IPS-20b (cell line): ENCODE measurements around the gene MED31.

ENCODE experiments used
- H3K27ac ChIP-seq: one replicate; pipeline ENCODE4 v1.5.1; 2013; ENCODE audit warnings: low read length
- H3K27me3 ChIP-seq: 2 replicates; pipeline ENCODE4 v1.6.1; 2013; ENCODE audit warnings: mild to moderate bottlenecking, low read length, inconsistent platforms; ENCODE audit not compliant: insufficient read depth
- H3K36me3 ChIP-seq: 2 replicates; pipeline ENCODE4 v1.6.1; 2013; ENCODE audit warnings: low read depth, mild to moderate bottlenecking, inconsistent platforms, low read length, moderate library complexity; ENCODE audit not compliant: insufficient read depth
- H3K4me1 ChIP-seq: 2 replicates; pipeline ENCODE4 v1.6.1; 2013; ENCODE audit warnings: mild to moderate bottlenecking, control low read depth, inconsistent platforms, low read length, moderate library complexity; ENCODE audit not compliant: insufficient read depth
- H3K4me3 ChIP-seq: 2 replicates; pipeline ENCODE4 v1.5.1; 2013; ENCODE audit warnings: mild to moderate bottlenecking, low read length, inconsistent platforms
- H3K9ac ChIP-seq: 2 replicates; pipeline ENCODE4 v1.6.1; 2013; ENCODE audit warnings: low read depth, mild to moderate bottlenecking, inconsistent platforms, low read length, moderate library complexity
- H3K9me3 ChIP-seq: 2 replicates; pipeline ENCODE4 v1.6.1; 2013; ENCODE audit warnings: mild to moderate bottlenecking, low read depth, low read length, inconsistent platforms; ENCODE audit not compliant: insufficient read depth

MED31 gene

GRCh38 chr17:6636616-6637457 is 14.6 kb downstream of the MED31 start:
- Histone ChIP-seq H3K9ac (no peak overlapping the region), H3K36me3 (peaks cover 31% of the 10 kb centered on the region), H3K27me3 (no peaks in the 10 kb centered on the region), H3K4me1 (no peaks in the 10 kb centered on the region; the same call in 1 of the 2 replicates), H3K27ac (no peak overlapping the region), H3K9me3 (no peaks in the 10 kb centered on the region), H3K4me3 (no peak overlapping the region)

GRCh38 chr17:6636105-6636504 is 15.3 kb downstream of the MED31 start:
- H3K4me3 ChIP-seq: no peak overlapping the region
- H3K9me3 ChIP-seq: no peaks in the 10 kb centered on the region
- H3K36me3 ChIP-seq: peaks cover 37% of the 10 kb centered on the region
- no peak overlapping the region for H3K9ac ChIP-seq
- no peak overlapping the region for H3K27ac ChIP-seq
- no peaks in the 10 kb centered on the region for H3K4me1 ChIP-seq
- H3K27me3 ChIP-seq: no peaks in the 10 kb centered on the region

DNA sequence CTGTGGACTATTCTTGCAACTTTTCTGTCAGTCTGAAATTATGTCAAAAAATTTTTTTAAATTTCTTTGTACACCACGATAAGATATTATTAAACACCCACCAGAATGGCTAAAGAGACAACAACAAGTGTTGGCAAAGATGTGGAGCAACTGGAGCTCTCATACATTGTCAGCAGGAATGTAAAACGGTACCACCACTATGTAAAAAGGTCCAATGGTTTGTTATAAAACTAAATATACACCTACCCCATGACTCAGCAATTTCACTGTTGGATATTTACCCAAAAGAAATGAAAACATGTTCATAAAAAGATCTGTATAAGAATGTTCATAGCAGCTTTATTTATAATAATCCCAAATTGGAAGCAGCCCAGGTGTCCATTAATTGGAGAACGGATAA is 18.1 kb downstream of the MED31 start:
- H3K27ac ChIP-seq: no peak overlapping the region
- H3K36me3 ChIP-seq: peaks cover 61% of the 10 kb centered on the region
- H3K9ac ChIP-seq: no peak overlapping the region
- H3K4me1 ChIP-seq: no peaks in the 10 kb centered on the region
- H3K4me3 ChIP-seq: no peak overlapping the region
- no peaks in the 10 kb centered on the region for H3K27me3 ChIP-seq
- no peaks in the 10 kb centered on the region for H3K9me3 ChIP-seq

DNA sequence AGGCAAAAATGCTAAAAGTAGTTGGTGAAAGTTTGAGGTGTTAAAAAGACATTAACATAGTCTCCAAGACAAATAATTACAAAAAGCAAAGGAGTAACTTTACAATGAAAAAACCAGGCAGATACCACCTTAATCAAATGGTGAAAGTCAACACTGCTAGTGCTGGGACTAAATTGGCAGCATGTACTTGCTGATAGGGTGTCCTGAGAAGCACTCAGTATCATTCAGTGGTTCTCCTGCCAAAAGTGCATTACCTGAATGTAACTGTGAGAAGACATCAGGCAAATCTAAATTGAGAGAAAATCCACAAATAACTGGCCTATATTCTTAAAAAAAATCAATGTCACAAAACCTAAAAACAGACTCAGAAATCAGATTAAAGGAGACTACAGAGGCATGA is 18.9 kb downstream of the MED31 start:
- Histone ChIP-seq H3K27me3 (no peaks in the 10 kb centered on the region), H3K36me3 (peaks cover 69% of the 10 kb centered on the region), H3K4me1 (no peaks in the 10 kb centered on the region), H3K4me3 (no peak overlapping the region), H3K27ac (no peak overlapping the region), H3K9me3 (no peaks in the 10 kb centered on the region), H3K9ac (no peak overlapping the region)

DNA sequence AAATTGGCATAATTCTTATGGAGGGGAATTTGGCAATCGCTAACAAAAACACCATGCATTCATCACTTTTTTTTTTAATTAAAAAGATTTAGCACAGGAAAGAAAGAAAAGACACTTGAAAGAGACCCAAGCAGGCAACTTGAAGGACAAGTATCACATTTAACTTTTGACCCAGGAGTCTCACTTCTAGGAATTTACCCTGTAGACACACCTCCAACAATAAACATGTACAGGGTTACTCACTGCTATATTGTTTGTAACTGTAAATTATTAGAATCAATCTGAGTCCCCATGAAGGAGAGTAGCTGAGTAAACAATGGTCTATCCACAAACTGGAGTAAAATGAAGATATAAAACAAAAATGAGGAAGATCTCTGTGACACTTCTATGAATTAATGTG is 21.0 kb downstream of the MED31 start:
- Histone ChIP-seq H3K9ac (no peak overlapping the region), H3K9me3 (no peaks in the 10 kb centered on the region), H3K4me3 (no peak overlapping the region), H3K27me3 (no peaks in the 10 kb centered on the region), H3K4me1 (no peaks in the 10 kb centered on the region), H3K36me3 (peaks cover 88% of the 10 kb centered on the region), H3K27ac (no peak overlapping the region)

DNA sequence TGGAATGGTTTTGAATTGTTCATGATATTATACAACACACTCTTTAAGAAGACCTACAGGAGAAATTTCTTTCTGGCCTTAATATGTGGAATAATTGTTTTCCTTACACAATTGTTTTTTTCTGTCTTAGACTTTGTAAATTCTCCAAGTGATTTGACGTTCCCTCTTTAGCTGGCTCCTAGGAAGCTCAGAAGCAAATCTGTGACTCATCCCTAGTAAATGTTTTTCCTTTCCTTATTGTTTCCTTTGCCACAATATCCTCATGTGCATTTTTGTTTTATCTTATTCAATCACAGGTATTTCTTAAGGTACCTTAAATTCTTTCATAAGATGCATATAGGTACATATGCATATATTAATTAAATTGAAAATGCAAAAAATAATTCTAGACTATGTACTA is 24.4 kb downstream of the MED31 start:
- Histone ChIP-seq H3K9me3 (no peaks in the 10 kb centered on the region), H3K36me3 (peaks cover 90% of the 10 kb centered on the region), H3K4me1 (no peaks in the 10 kb centered on the region), H3K27me3 (no peaks in the 10 kb centered on the region), H3K9ac (no peak overlapping the region), H3K4me3 (no peak overlapping the region), H3K27ac (no peak overlapping the region)

DNA sequence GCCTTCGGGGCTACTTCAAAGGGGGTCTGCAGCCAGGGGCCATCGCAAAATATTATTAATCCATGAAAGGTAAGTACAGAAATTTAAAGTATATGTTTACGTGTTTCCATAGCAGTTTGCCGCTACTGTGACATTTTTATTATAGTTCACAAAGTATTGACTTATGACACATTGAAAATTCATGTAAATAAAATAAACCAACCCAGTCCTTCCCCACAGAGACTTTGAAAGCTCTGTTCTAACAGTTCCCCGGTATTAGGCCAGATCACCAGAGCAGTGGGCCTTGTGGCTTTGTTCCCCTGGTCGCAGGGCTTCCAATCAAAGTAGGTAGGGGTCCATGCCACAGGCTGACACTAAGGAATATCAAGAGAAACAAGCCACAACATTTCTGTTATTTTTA is 24.8 kb downstream of the MED31 start:
- Histone ChIP-seq H3K4me3 (no peak overlapping the region), H3K27ac (no peak overlapping the region), H3K4me1 (no peaks in the 10 kb centered on the region), H3K9ac (no peak overlapping the region), H3K9me3 (no peaks in the 10 kb centered on the region), H3K36me3 (peaks cover 91% of the 10 kb centered on the region), H3K27me3 (no peaks in the 10 kb centered on the region)

DNA sequence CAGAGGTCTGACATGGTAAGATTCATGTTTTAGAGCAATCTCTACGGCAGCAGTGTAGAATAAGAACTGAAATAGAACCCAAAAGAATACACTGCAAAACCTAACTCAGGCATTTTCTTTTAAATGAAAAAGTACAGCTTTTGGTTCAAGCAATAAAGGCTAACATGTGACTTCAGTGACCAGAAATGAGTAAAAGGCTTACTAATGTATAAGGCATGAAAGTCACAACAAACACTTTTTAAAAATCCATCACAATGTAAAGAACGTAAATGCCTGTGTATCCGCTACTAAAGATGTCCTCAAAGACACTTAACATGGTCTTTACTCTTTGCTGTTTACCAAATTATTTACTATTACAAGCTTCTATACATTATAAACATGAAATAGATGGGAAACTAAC is 27.5 kb downstream of the MED31 start:
- Histone ChIP-seq H3K4me1 (no peaks in the 10 kb centered on the region), H3K4me3 (no peak overlapping the region), H3K36me3 (peaks cover 93% of the 10 kb centered on the region), H3K9me3 (no peaks in the 10 kb centered on the region), H3K27me3 (no peaks in the 10 kb centered on the region), H3K27ac (no peak overlapping the region), H3K9ac (no peak overlapping the region)

GRCh38 chr17:6611231-6611630 is 40.2 kb downstream of the MED31 start:
- Histone ChIP-seq H3K9me3 (no peaks in the 10 kb centered on the region), H3K27me3 (no peaks in the 10 kb centered on the region), H3K27ac (no peak overlapping the region), H3K4me1 (no peaks in the 10 kb centered on the region), H3K36me3 (peaks cover 79% of the 10 kb centered on the region), H3K4me3 (no peak overlapping the region), H3K9ac (no peak overlapping the region)

DNA sequence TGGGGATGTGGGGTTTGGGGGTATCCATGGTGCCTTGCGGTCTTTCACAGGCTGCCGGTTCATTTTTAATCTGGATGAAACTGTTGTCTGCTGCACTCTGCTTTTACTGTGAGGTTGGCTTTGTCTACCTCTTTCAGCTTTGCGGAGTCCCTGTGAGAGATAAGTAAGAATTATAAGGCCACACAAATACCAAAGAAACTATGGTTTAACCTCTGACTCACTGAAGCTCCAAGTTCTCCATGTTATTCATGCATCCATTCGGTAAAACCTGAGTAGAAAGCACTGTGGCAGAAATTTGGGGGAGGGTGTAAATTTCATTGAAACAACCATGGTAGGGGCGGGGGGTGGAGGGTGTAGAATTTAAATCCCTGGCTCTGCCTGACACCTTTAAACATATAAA is 41.4 kb downstream of the MED31 start:
- H3K4me3 ChIP-seq: no peak overlapping the region
- H3K27ac ChIP-seq: no peak overlapping the region
- H3K27me3 ChIP-seq: no peaks in the 10 kb centered on the region
- no peaks in the 10 kb centered on the region for H3K9me3 ChIP-seq
- H3K36me3 ChIP-seq: peaks cover 79% of the 10 kb centered on the region
- no peak overlapping the region for H3K9ac ChIP-seq
- H3K4me1 ChIP-seq: no peaks in the 10 kb centered on the region

GRCh38 chr17:6608321-6608720 is 43.1 kb downstream of the MED31 start:
- Histone ChIP-seq H3K36me3 (peaks cover 83% of the 10 kb centered on the region), H3K27me3 (no peaks in the 10 kb centered on the region), H3K4me3 (no peak overlapping the region), H3K9ac (no peak overlapping the region), H3K4me1 (no peaks in the 10 kb centered on the region), H3K9me3 (no peaks in the 10 kb centered on the region), H3K27ac (no peak overlapping the region)

- Histone ChIP-seq H3K9me3 (no peaks in the 10 kb centered on the region), H3K27ac (no peak overlapping the region), H3K27me3 (no peaks in the 10 kb centered on the region), H3K36me3 (peaks cover 94% of the 10 kb centered on the region), H3K4me3 (no peak overlapping the region), H3K4me1 (no peaks in the 10 kb centered on the region), H3K9ac (no peak overlapping the region)
Measured at GRCh38 chr17:6605142-6605541, 46.3 kb downstream of the MED31 start.
